ENCODE measurements around the gene NPLOC4.

GRCh38 chr17:81529437-81529803 lies 107.5 kb downstream of the NPLOC4 start:
- TF ChIP-seq MEF2A (IDR thresholded peaks at IDR 0.05; ENCODE audit: borderline replicate concordance, low read depth) (no peak), NRF1 (IDR thresholded peaks at IDR 0.05; ENCODE audit: low read depth, low read length) (no peak), TCF12 (IDR thresholded peaks at IDR 0.05) (no peak), REST (IDR thresholded peaks at IDR 0.05; ENCODE audit: low read depth, low read length) (no peak), EP300 (IDR thresholded peaks at IDR 0.05; ENCODE audit: borderline replicate concordance in 1 of 2, low read depth in 1 of 2, low read length in 1 of 2) (no peak), CTCF (IDR thresholded peaks at IDR 0.05) (no peak), POLR2AphosphoS5 (IDR thresholded peaks at IDR 0.05; ENCODE audit: low read depth, low read length) (no peak), RAD21 (IDR thresholded peaks at IDR 0.05; ENCODE audit: low read length) (no peak), USF2 (IDR thresholded peaks at IDR 0.05; ENCODE audit: borderline replicate concordance, low read depth, low read length) (no peak), NFIC (IDR thresholded peaks at IDR 0.05; ENCODE audit: borderline replicate concordance) (no peak), MXI1 (IDR thresholded peaks at IDR 0.05; ENCODE audit: low read depth, low read length) (no peak), SIN3A (IDR thresholded peaks at IDR 0.05; ENCODE audit: borderline replicate concordance, low read depth, low read length) (no peak)

Data from SK-N-SH (cell line).